H1 (cell line): ENCODE data around the gene PDE9A. TPM values are rescaled to one million over a fixed set of nuclear protein-coding genes. Genes with fewer than 3 reads are reported as not detected.

Source experiments
- BACH1 ChIP-seq: IDR thresholded peaks from 2 replicates; pipeline ENCODE4 v1.6.1; 2012; ENCODE audit warnings: low read length, improper control_type of control experiment
- CTCF ChIP-seq, 3 experiments: IDR thresholded peaks; 1 replicate in 2 of 3; 2 replicates in 1 of 3; pipeline versions ENCODE4 v1.5.1 to v1.6.1; 2011; ENCODE audit warnings: low read length in 3 of 3, mild to moderate bottlenecking in 3 of 3, inconsistent platforms in 2 of 3, low read depth in 1 of 3, moderate library complexity in 1 of 3; ENCODE audit not compliant: insufficient read depth in 1 of 3; ENCODE audit errors: control extremely low read depth in 1 of 3
- JUN ChIP-seq: IDR thresholded peaks from 2 replicates; pipeline ENCODE4 v1.6.1; 2011; ENCODE audit warnings: low read depth, mild to moderate bottlenecking, improper control_type of control experiment, low read length
- KDM1A ChIP-seq: fragments of 200-600, 300-600 bp; sonication (generic); IDR thresholded peaks from 2 replicates; pipeline ENCODE4 v1.7.1; 2016; ENCODE audit warnings: mild to moderate bottlenecking, low read length, borderline replicate concordance
- KDM5A ChIP-seq: fragments of 200-600 bp; IDR thresholded peaks from 2 replicates; pipeline ENCODE4 v1.7.1; 2012; ENCODE audit warnings: mild to moderate bottlenecking, low read length, inconsistent platforms, mixed read lengths
- POU5F1 ChIP-seq: IDR thresholded peaks from 2 replicates; pipeline ENCODE4 v1.6.1; 2011; ENCODE audit warnings: low read depth, mild to moderate bottlenecking, low read length, moderate library complexity
- SP2 ChIP-seq: IDR thresholded peaks from 2 replicates; pipeline ENCODE4 v1.6.1; 2012; ENCODE audit warnings: mild to moderate bottlenecking, low read length, inconsistent platforms
- SRF ChIP-seq: IDR thresholded peaks from 2 replicates; pipeline ENCODE4 v1.6.1; 2011; ENCODE audit warnings: mild to moderate bottlenecking, low read depth, low read length, moderate library complexity
- polyA plus RNA-seq, 7 experiments: library from polyadenylated mRNA; depleted of rRNA in 3 of 7; stranded (reverse) in 5 of 7; unstranded in 2 of 7; fragments of >200 nt in 5 of 7; fragments of 200-250 nt in 2 of 7; gene quantifications; 1 replicate in 5 of 7; 2 replicates in 1 of 7; 4 replicates in 1 of 7; pipeline versions ENCODE4 v1.2.1 to v1.2.3, GENCODE V29; 2011 to 2013; ENCODE audit warnings: missing spikeins in 2 of 7, mixed read lengths in 2 of 7
- total RNA-seq: library from RNA; stranded (reverse); fragmentation: NEBNext Ultra II Directional; extraction: Animal tissue kit (Norgen Biotek cat#: 25700); gene quantifications from 2 replicates; pipeline ENCODE4 v1.2.1, GENCODE V29; 2021
- TF ChIP-seq, protein P1 (sequence below): IDR thresholded peaks from 2 replicates; pipeline ENCODE4 v1.6.1; 2012; ENCODE audit warnings: low read length, inconsistent platforms

Gene PDE9A
- total and polyA plus RNA-seq, 2 of the 8 experiments (the other 6 are each of a cell fraction or from before 2014, with no cell fraction given): 39.2 to 45.9 TPM

GRCh38 chr21:42781971-42782722, 128.7 kb downstream of the PDE9A start (continued):
- TF ChIP-seq, protein P1, sequence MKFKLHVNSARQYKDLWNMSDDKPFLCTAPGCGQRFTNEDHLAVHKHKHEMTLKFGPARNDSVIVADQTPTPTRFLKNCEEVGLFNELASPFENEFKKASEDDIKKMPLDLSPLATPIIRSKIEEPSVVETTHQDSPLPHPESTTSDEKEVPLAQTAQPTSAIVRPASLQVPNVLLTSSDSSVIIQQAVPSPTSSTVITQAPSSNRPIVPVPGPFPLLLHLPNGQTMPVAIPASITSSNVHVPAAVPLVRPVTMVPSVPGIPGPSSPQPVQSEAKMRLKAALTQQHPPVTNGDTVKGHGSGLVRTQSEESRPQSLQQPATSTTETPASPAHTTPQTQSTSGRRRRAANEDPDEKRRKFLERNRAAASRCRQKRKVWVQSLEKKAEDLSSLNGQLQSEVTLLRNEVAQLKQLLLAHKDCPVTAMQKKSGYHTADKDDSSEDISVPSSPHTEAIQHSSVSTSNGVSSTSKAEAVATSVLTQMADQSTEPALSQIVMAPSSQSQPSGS: no peak
- TF ChIP-seq SP2 (no peak), BACH1 (no peak), CTCF (IDR thresholded peaks at IDR 0.05; ENCODE audit: control extremely low read depth in 1 of 3, insufficient read depth in 1 of 3, low read depth in 1 of 3, low read length in 3 of 3) (no peak), KDM5A (no peak), JUN (no peak), POU5F1 (no peak), KDM1A (no peak), SRF (no peak)
